IMR-90 (cell line): ENCODE results near the gene ZNF17. TPM values are rescaled to one million over a fixed set of nuclear protein-coding genes. Genes with fewer than 3 reads are reported as not detected.
"Not testable (repeated sequence)": the region's sequence is repeated elsewhere in the genome, so short reads cannot be mapped to it uniquely, and the experiment has no call there.

Experiments
- ATAC-seq: fragments of 200-7000 bp; cut with Tn5 transposase; 2 replicates; pipeline ENCODE4 v1.9.1; 2020; ENCODE audit warnings: low read depth, mild to moderate bottlenecking, moderate library complexity
- BruUV-seq: library from RNA; stranded (reverse); fragments of 400-500 nt; replicated peaks from 2 replicates; lab custom pipeline; 2021; lab: Mats Ljungman, UMichigan
- CTCF ChIA-PET: fragments of 300-600 bp; formaldehyde crosslinking; extraction: SDS; loops from one replicate; lab custom pipeline; 2021; ENCODE audit warnings: antibody characterized with exemption; lab: Yijun Ruan, JAX
- POLR2A ChIA-PET: fragments of 300-600 bp; sonication (Branson Sonifier 250); formaldehyde crosslinking; loops from one replicate; lab custom pipeline; 2022; ENCODE audit warnings: antibody characterized with exemption; ENCODE audit not compliant: unreplicated experiment; lab: Charles Lee
- DNase-seq: peaks from one replicate; pipeline ENCODE4 v3.0.0; 2013
- H2AFZ ChIP-seq: replicated peaks from 2 replicates; pipeline ENCODE3; 2013; ENCODE audit warnings: low read length, mild to moderate bottlenecking; ENCODE audit not compliant: poor library complexity
- H2AK5ac ChIP-seq: 2 replicates; pipeline ENCODE4 v1.6.1; 2013; ENCODE audit warnings: low read depth, low read length, inconsistent platforms
- H2AK9ac ChIP-seq: replicated peaks from 2 replicates; pipeline ENCODE3; 2013; ENCODE audit warnings: mild to moderate bottlenecking, low read depth, low read length, moderate library complexity; ENCODE audit not compliant: poor library complexity
- H2BK120ac ChIP-seq: 2 replicates; pipeline ENCODE4 v1.6.1; 2013; ENCODE audit warnings: low read depth, low read length, inconsistent platforms
- H2BK15ac ChIP-seq: 3 replicates; pipeline ENCODE4 v1.6.1; 2013; ENCODE audit warnings: low read depth, low read length, inconsistent platforms
- H2BK20ac ChIP-seq: 2 replicates; pipeline ENCODE4 v1.6.1; 2013; ENCODE audit warnings: low read depth, mild to moderate bottlenecking, inconsistent platforms, low read length, moderate library complexity
- H2BK5ac ChIP-seq: 2 replicates; pipeline ENCODE4 v1.6.1; 2013; ENCODE audit warnings: mild to moderate bottlenecking, low read depth, low read length, inconsistent platforms; ENCODE audit not compliant: poor library complexity, severe bottlenecking
- H3K14ac ChIP-seq: replicated peaks from 2 replicates; pipeline ENCODE4 v1.6.1; 2013; ENCODE audit warnings: low read depth, low read length, inconsistent platforms
- H3K18ac ChIP-seq: 2 replicates; pipeline ENCODE4 v1.6.1; 2013; ENCODE audit warnings: low read depth, low read length, control low read depth
- H3K23ac ChIP-seq: 2 replicates; pipeline ENCODE4 v1.6.1; 2013; ENCODE audit warnings: low read depth, low read length, inconsistent platforms
- H3K27ac ChIP-seq: 2 replicates; pipeline ENCODE4 v1.5.1; 2013; ENCODE audit warnings: mild to moderate bottlenecking, control low read depth, low read length; ENCODE audit not compliant: insufficient read depth
- H3K27me3 ChIP-seq: 2 replicates; pipeline ENCODE4 v1.6.1; 2013; ENCODE audit warnings: low read length; ENCODE audit not compliant: control insufficient read depth, insufficient read depth
- H3K36me3 ChIP-seq: 2 replicates; pipeline ENCODE4 v1.6.1; 2013; ENCODE audit warnings: low read length, mixed read lengths; ENCODE audit not compliant: control insufficient read depth, insufficient read depth
- H3K4ac ChIP-seq: 2 replicates; pipeline ENCODE4 v1.6.1; 2013; ENCODE audit warnings: low read depth, low read length, inconsistent platforms
- H3K4me1 ChIP-seq: 2 replicates; pipeline ENCODE4 v1.6.1; 2013; ENCODE audit warnings: low read length, mixed read lengths; ENCODE audit not compliant: control insufficient read depth, insufficient read depth
- H3K4me2 ChIP-seq: 2 replicates; pipeline ENCODE4 v1.6.1; 2013; ENCODE audit warnings: low read depth, mild to moderate bottlenecking, control low read depth, low read length, moderate library complexity
- H3K4me3 ChIP-seq: 2 replicates; pipeline ENCODE4 v1.5.1; 2013; ENCODE audit warnings: low read depth, mild to moderate bottlenecking, control low read depth, low read length, moderate library complexity; ENCODE audit not compliant: insufficient read depth
- H3K56ac ChIP-seq: 2 replicates; pipeline ENCODE4 v1.6.1; 2013; ENCODE audit warnings: low read length, inconsistent platforms; ENCODE audit not compliant: insufficient read depth; ENCODE audit errors: extremely low read depth
- H3K79me1 ChIP-seq, 2 experiments: 2 replicates each; pipeline ENCODE4 v1.6.1; 2013; ENCODE audit warnings: low read length in 2 of 2, inconsistent platforms in 1 of 2, low read depth in 1 of 2
- H3K9ac ChIP-seq: 2 replicates; pipeline ENCODE4 v1.6.1; 2013; ENCODE audit warnings: low read depth, low read length, control low read depth
- H3K9me1 ChIP-seq: 2 replicates; pipeline ENCODE4 v1.6.1; 2013; ENCODE audit warnings: low read length, inconsistent platforms; ENCODE audit not compliant: insufficient read depth
- H3K9me3 ChIP-seq: 2 replicates; pipeline ENCODE4 v1.6.1; 2013; ENCODE audit warnings: low read length; ENCODE audit not compliant: control insufficient read depth, insufficient read depth
- H4K20me1 ChIP-seq: 2 replicates; pipeline ENCODE4 v1.6.1; 2013; ENCODE audit warnings: low read length, inconsistent platforms; ENCODE audit not compliant: insufficient read depth
- H4K5ac ChIP-seq: 2 replicates; pipeline ENCODE4 v1.6.1; 2013; ENCODE audit warnings: mild to moderate bottlenecking, low read depth, low read length, control low read depth
- H4K8ac ChIP-seq, 2 experiments: 2 replicates each; pipeline ENCODE4 v1.6.1; 2013; ENCODE audit warnings: low read depth in 2 of 2, low read length in 2 of 2, control low read depth in 1 of 2, inconsistent platforms in 1 of 2
- H4K91ac ChIP-seq: 2 replicates; pipeline ENCODE4 v1.6.1; 2013; ENCODE audit warnings: low read depth, low read length, inconsistent platforms; ENCODE audit not compliant: insufficient read depth
- MAFK ChIP-seq: IDR thresholded peaks from 2 replicates; pipeline ENCODE4 v1.6.1; 2012; ENCODE audit warnings: low read depth, low read length, improper control_type of control experiment
- WGBS, 2 experiments: methylation state at CpG; one replicate each; pipeline versions ENCODE4 v1.1.5 to v1.1.7; 2013; ENCODE audit warnings: missing lambda C conversion rate in 2 of 2; ENCODE audit not compliant: insufficient read length in 1 of 2; ENCODE audit errors: extremely low coverage in 2 of 2; 5-methylcytosine and 5-hydroxymethylcytosine counted together
- dilution Hi-C: fragments of 300-500 bp; cut with HindIII; formaldehyde crosslinking; loops from one replicate; pipeline ENCODE4 v1.14.3; 2018; ENCODE audit warnings: low sequenced_read_pairs; ENCODE audit not compliant: unreplicated experiment
- in situ Hi-C: fragments of 300-500 bp; cut with MboI; formaldehyde crosslinking; loops from 3 replicates; pipeline ENCODE4 v1.14.3; 2019; ENCODE audit warnings: low sequenced_read_pairs, inconsistent platforms, mixed read lengths
- intact Hi-C: fragments of 100-400 bp; cut with micrococcal nuclease; formaldehyde crosslinking; loops from 2 replicates; pipeline ENCODE4 v1.10.0; 2022
- polyA plus RNA-seq, 3 experiments: library from polyadenylated mRNA; depleted of rRNA; stranded (reverse); fragments of >200 nt; gene quantifications; 2 replicates each; pipeline ENCODE4 v1.2.3, GENCODE V29; 2012; ENCODE audit warnings: low replicate concordance in 1 of 3
- total RNA-seq: library from RNA; depleted of rRNA; stranded (reverse); fragments of >200 nt; gene quantifications from 2 replicates; pipeline ENCODE4 v1.2.3, GENCODE V29; 2012

ZNF17 gene
- total and polyA plus RNA-seq, 2 of the 4 experiments (the other 2 are of a cell fraction), result 4.3 to 17.4 TPM

DNA sequence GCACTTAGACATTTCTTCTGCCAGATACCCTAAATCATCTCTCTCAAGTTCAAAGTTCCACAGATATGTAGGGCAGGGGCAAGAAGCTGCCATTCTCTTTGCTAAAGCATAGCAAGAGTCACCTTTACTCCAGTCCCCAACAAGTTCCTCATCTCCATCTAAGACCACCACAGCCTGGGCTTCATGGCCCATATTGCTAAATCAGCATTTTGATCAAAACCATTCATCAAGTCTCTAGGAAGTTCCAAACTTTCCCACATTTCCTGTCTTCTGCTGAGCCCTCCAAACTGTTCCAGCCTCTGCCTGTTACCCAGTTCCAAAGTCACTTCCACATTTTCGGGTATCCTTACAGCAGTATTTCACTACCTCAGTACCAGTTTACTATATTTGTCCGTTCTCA, 36.3 kb upstream of the ZNF17 start:
- H3K27me3 ChIP-seq, H3K56ac ChIP-seq, H4K20me1 ChIP-seq, H3K4me2 ChIP-seq, BruUV-seq, H4K91ac ChIP-seq, H3K79me1 ChIP-seq, H2AK9ac ChIP-seq, H3K4me3 ChIP-seq, intact Hi-C loops, H2AK5ac ChIP-seq, H3K9ac ChIP-seq, H3K4ac ChIP-seq, H3K9me1 ChIP-seq, H2AFZ ChIP-seq, H4K8ac ChIP-seq, H2BK120ac ChIP-seq, H2BK5ac ChIP-seq, DNase-seq, H3K14ac ChIP-seq, POLR2A ChIA-PET, ATAC-seq, H2BK15ac ChIP-seq, H3K23ac ChIP-seq, H4K5ac ChIP-seq, H3K18ac ChIP-seq, H3K4me1 ChIP-seq, H2BK20ac ChIP-seq, CTCF ChIA-PET, H3K27ac ChIP-seq, dilution Hi-C loops: not testable (repeated sequence)
- H3K36me3 ChIP-seq, result peaks cover 56% of the 10 kb centered on the region
- peaks cover 38% of the 10 kb centered on the region for H3K9me3 ChIP-seq
- WGBS, 2 experiments, result no CpG with 5 or more reads among the region's 2 CpGs
- TF ChIP-seq MAFK, result peak; percentile 78
- in situ Hi-C loops, result loop anchor here (25.0 kb wide), 1 partner anchor 962 kb away; the partner anchor contains the start of gene ZNF583
